ENCODE results near the gene TPSAB1.

Gene TPSAB1

GRCh38 chr16:1216296-1216619 lies 24.2 kb upstream of the TPSAB1 start:
- Mint-ChIP-seq H3K27ac (no peak overlapping the region), H3K4me3 (no peak overlapping the region), H3K27me3 (no peaks in the 10 kb centered on the region), H3K9me3 (no peaks in the 10 kb centered on the region), H3K36me3 (ENCODE audit: low read depth) (no peaks in the 10 kb centered on the region), H3K4me1 (ENCODE audit: low read depth) (no peaks in the 10 kb centered on the region)
- intact Hi-C loops (cut with micrococcal nuclease) = no loop called here

GRCh38 chr16:1216681-1217400 lies 23.7 kb upstream of the TPSAB1 start:
- Mint-ChIP-seq H3K36me3 (ENCODE audit: low read depth) (no peaks in the 10 kb centered on the region), H3K4me3 (no peak overlapping the region), H3K27ac (no peak overlapping the region), H3K4me1 (ENCODE audit: low read depth) (no peaks in the 10 kb centered on the region), H3K9me3 (no peaks in the 10 kb centered on the region), H3K27me3 (no peaks in the 10 kb centered on the region)
- intact Hi-C loops (cut with micrococcal nuclease) = no loop called here

- Mint-ChIP-seq H3K4me3 (no peak overlapping the region), H3K9me3 (no peaks in the 10 kb centered on the region), H3K27ac (no peak overlapping the region), H3K27me3 (no peaks in the 10 kb centered on the region), H3K36me3 (ENCODE audit: low read depth) (no peaks in the 10 kb centered on the region), H3K4me1 (ENCODE audit: low read depth) (no peaks in the 10 kb centered on the region)
- intact Hi-C loops (cut with micrococcal nuclease) = no loop called here
Observed at GRCh38 chr16:1217526-1217925, 23.0 kb upstream of the TPSAB1 start.

GRCh38 chr16:1218061-1218929 lies 22.2 kb upstream of the TPSAB1 start:
- no peaks in the 10 kb centered on the region for H3K27me3 Mint-ChIP-seq
- H3K4me3 Mint-ChIP-seq = no peak overlapping the region
- no peaks in the 10 kb centered on the region for H3K9me3 Mint-ChIP-seq
- H3K36me3 Mint-ChIP-seq (ENCODE audit: low read depth) = no peaks in the 10 kb centered on the region
- H3K27ac Mint-ChIP-seq = no peak overlapping the region
- no peaks in the 10 kb centered on the region for H3K4me1 Mint-ChIP-seq (ENCODE audit: low read depth)
- intact Hi-C loops (cut with micrococcal nuclease) = no loop called here

- Mint-ChIP-seq H3K4me3 (no peak overlapping the region), H3K4me1 (ENCODE audit: low read depth) (no peaks in the 10 kb centered on the region), H3K36me3 (ENCODE audit: low read depth) (no peaks in the 10 kb centered on the region), H3K9me3 (no peaks in the 10 kb centered on the region), H3K27me3 (no peaks in the 10 kb centered on the region), H3K27ac (no peak overlapping the region)
- intact Hi-C loops (cut with micrococcal nuclease) = no loop called here
Observed at GRCh38 chr16:1218930-1219611, 21.4 kb upstream of the TPSAB1 start.

GRCh38 chr16:1220098-1220728 lies 20.3 kb upstream of the TPSAB1 start:
- Mint-ChIP-seq H3K9me3 (no peaks in the 10 kb centered on the region), H3K27me3 (no peaks in the 10 kb centered on the region), H3K4me3 (no peak overlapping the region), H3K36me3 (ENCODE audit: low read depth) (no peaks in the 10 kb centered on the region), H3K27ac (no peak overlapping the region), H3K4me1 (ENCODE audit: low read depth) (no peaks in the 10 kb centered on the region)
- intact Hi-C loops (cut with micrococcal nuclease) = no loop called here

- Mint-ChIP-seq H3K4me1 (ENCODE audit: low read depth) (no peaks in the 10 kb centered on the region), H3K27ac (no peak overlapping the region), H3K36me3 (ENCODE audit: low read depth) (no peaks in the 10 kb centered on the region), H3K9me3 (no peaks in the 10 kb centered on the region), H3K27me3 (no peaks in the 10 kb centered on the region), H3K4me3 (no peak overlapping the region)
- intact Hi-C loops (cut with micrococcal nuclease) = no loop called here
Observed at GRCh38 chr16:1220841-1221627, 19.5 kb upstream of the TPSAB1 start.

- intact Hi-C loops (cut with micrococcal nuclease) = no loop called here
- H3K4me3 Mint-ChIP-seq = no peak overlapping the region
- no peaks in the 10 kb centered on the region for H3K4me1 Mint-ChIP-seq (ENCODE audit: low read depth)
- H3K9me3 Mint-ChIP-seq = no peaks in the 10 kb centered on the region
- H3K36me3 Mint-ChIP-seq (ENCODE audit: low read depth) = no peaks in the 10 kb centered on the region
- no peaks in the 10 kb centered on the region for H3K27me3 Mint-ChIP-seq
- no peak overlapping the region for H3K27ac Mint-ChIP-seq
Observed at GRCh38 chr16:1221628-1222552, 18.6 kb upstream of the TPSAB1 start.

- H3K4me3 Mint-ChIP-seq = no peak overlapping the region
- H3K36me3 Mint-ChIP-seq (ENCODE audit: low read depth) = no peaks in the 10 kb centered on the region
- H3K27ac Mint-ChIP-seq = no peak overlapping the region
- no peaks in the 10 kb centered on the region for H3K27me3 Mint-ChIP-seq
- H3K4me1 Mint-ChIP-seq (ENCODE audit: low read depth) = no peaks in the 10 kb centered on the region
- H3K9me3 Mint-ChIP-seq = no peaks in the 10 kb centered on the region
- intact Hi-C loops (cut with micrococcal nuclease) = no loop called here
Observed at GRCh38 chr16:1222553-1223354, 17.8 kb upstream of the TPSAB1 start.

GRCh38 chr16:1223355-1224214 lies 16.9 kb upstream of the TPSAB1 start:
- intact Hi-C loops (cut with micrococcal nuclease) = no loop called here
- H3K27ac Mint-ChIP-seq = no peak overlapping the region
- no peaks in the 10 kb centered on the region for H3K27me3 Mint-ChIP-seq
- no peak overlapping the region for H3K4me3 Mint-ChIP-seq
- H3K9me3 Mint-ChIP-seq = no peaks in the 10 kb centered on the region
- no peaks in the 10 kb centered on the region for H3K4me1 Mint-ChIP-seq (ENCODE audit: low read depth)
- no peaks in the 10 kb centered on the region for H3K36me3 Mint-ChIP-seq (ENCODE audit: low read depth)

GRCh38 chr16:1224558-1224957 lies 15.9 kb upstream of the TPSAB1 start:
- no peaks in the 10 kb centered on the region for H3K4me1 Mint-ChIP-seq (ENCODE audit: low read depth)
- no peaks in the 10 kb centered on the region for H3K36me3 Mint-ChIP-seq (ENCODE audit: low read depth)
- intact Hi-C loops (cut with micrococcal nuclease) = no loop called here
- no peaks in the 10 kb centered on the region for H3K27me3 Mint-ChIP-seq
- H3K4me3 Mint-ChIP-seq = no peak overlapping the region
- no peak overlapping the region for H3K27ac Mint-ChIP-seq
- no peaks in the 10 kb centered on the region for H3K9me3 Mint-ChIP-seq

All from dendritic cell treated with granulocyte-macrophage colony-stimulating factor and Interleukin-4, amounts not matched to agents 40 ng/mL and 50 ng/mL, for 4 days (primary cell).